Heart left ventricle (tissue), 13 donors: ENCODE data around the gene CD96.

Experiments
- POLR2A ChIP-seq, 2 donors: fragments of 450-650 bp; IDR thresholded peaks; one replicate each; pipeline ENCODE4 v1.6.1; 2017; ENCODE audit warnings: antibody characterized with exemption in 2 of 2, mild to moderate bottlenecking in 2 of 2, moderate library complexity in 2 of 2
- TF ChIP-seq, protein P1 (sequence below), 12 donors: fragments of 200-600 bp; sonication (generic) in 4 of 12; IDR thresholded peaks; one replicate each; pipeline versions ENCODE4 v1.5.0 to v1.8.0; 2018 to 2022; ENCODE audit warnings: antibody characterized with exemption in 12 of 12, mild to moderate bottlenecking in 5 of 12
- donor health status: ischemic (EF 13 %, LVEDD 7.1; RV severe dilation, severe dysfunction).
- donor health status: DM: no; HTN: yes; CAD: no.
- donor health status: DM: no; HTN: no; CAD: no.
- donor health status: ischemic (EF 25% LVEDD 6.9; RV normal size, moderate dysfunction).
- donor health status: ischemic (EF 25% LVEDD 5.7; RV mildly dilated, moderate dysfunction).
- donor health status: ischemic (EF 35%, LVEDD 5.7; RV mildly dilated, moderate dysfunction).
- donor health status: nonischemic (EF 11% LVEDD 7.7; RV severe dilation, severe dysfunction).
- donor health status: DM: yes; HTN: yes; CAD: no.
- donor health status: PGD.
- donor health status: ischemic (EF 29% LVEDD 5.4; RV normal size, mild dysfunction).
- donor health status: nonischemic (EF 23%, LVEDD 6.1; RV moderate dilation, normal function).

- no peak for TF ChIP-seq POLR2A (IDR thresholded peaks at IDR 0.05)
- TF ChIP-seq, protein P1, sequence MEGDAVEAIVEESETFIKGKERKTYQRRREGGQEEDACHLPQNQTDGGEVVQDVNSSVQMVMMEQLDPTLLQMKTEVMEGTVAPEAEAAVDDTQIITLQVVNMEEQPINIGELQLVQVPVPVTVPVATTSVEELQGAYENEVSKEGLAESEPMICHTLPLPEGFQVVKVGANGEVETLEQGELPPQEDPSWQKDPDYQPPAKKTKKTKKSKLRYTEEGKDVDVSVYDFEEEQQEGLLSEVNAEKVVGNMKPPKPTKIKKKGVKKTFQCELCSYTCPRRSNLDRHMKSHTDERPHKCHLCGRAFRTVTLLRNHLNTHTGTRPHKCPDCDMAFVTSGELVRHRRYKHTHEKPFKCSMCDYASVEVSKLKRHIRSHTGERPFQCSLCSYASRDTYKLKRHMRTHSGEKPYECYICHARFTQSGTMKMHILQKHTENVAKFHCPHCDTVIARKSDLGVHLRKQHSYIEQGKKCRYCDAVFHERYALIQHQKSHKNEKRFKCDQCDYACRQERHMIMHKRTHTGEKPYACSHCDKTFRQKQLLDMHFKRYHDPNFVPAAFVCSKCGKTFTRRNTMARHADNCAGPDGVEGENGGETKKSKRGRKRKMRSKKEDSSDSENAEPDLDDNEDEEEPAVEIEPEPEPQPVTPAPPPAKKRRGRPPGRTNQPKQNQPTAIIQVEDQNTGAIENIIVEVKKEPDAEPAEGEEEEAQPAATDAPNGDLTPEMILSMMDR (IDR thresholded peaks at IDR 0.05), result no peak
Measured at GRCh38 chr3:111594781-111595180, 52.8 kb downstream of the CD96 start.
